Muscle layer of colon (tissue), 2 donors: Measurements from ENCODE around the gene ERMN.
"Not testable (repeated sequence)": the region's sequence is repeated elsewhere in the genome, so short reads cannot be mapped to it uniquely, and the experiment has no call there.

ENCODE experiments used
- H3K27ac ChIP-seq: one replicate; pipeline ENCODE4 v1.7.0; 2013; ENCODE audit warnings: low read depth, mild to moderate bottlenecking, low read length, moderate library complexity
- H3K27me3 ChIP-seq, 2 donors: one replicate each; pipeline ENCODE4 v1.7.0; 2013; ENCODE audit warnings: low read length in 2 of 2, mild to moderate bottlenecking in 2 of 2; ENCODE audit not compliant: insufficient read depth in 2 of 2, control insufficient read depth in 1 of 2
- H3K36me3 ChIP-seq: one replicate; pipeline ENCODE4 v1.7.0; 2013; ENCODE audit warnings: mild to moderate bottlenecking, low read length; ENCODE audit not compliant: insufficient read depth
- H3K4me1 ChIP-seq: one replicate; pipeline ENCODE4 v1.7.0; 2013; ENCODE audit warnings: mild to moderate bottlenecking, low read length; ENCODE audit not compliant: insufficient read depth
- H3K4me3 ChIP-seq, 2 donors: one replicate each; pipeline ENCODE4 v1.7.0; 2013; ENCODE audit warnings: low read length in 2 of 2, low read depth in 1 of 2, mild to moderate bottlenecking in 1 of 2, moderate library complexity in 1 of 2
- H3K9ac ChIP-seq: one replicate; pipeline ENCODE4 v1.7.0; 2013; ENCODE audit warnings: low read length
- H3K9me3 ChIP-seq: one replicate; pipeline ENCODE4 v1.7.0; 2013; ENCODE audit warnings: mild to moderate bottlenecking, low read length
- donor health status: abdominal sarcoma.
- donor health status: Adenocarcinoma of cecum.

ERMN gene

GRCh38 chr2:157348291-157348921 is 22.8 kb upstream of the ERMN start:
- no peak overlapping the region for H3K4me3 ChIP-seq
- H3K27me3 ChIP-seq, result no peaks in the 10 kb centered on the region
- H3K27ac ChIP-seq, result no peak overlapping the region
- H3K4me1 ChIP-seq, result no peaks in the 10 kb centered on the region
- H3K9ac ChIP-seq, result no peak overlapping the region
- no peaks in the 10 kb centered on the region for H3K36me3 ChIP-seq
- no peaks in the 10 kb centered on the region for H3K9me3 ChIP-seq

GRCh38 chr2:157345647-157346389 is 20.2 kb upstream of the ERMN start:
- no peaks in the 10 kb centered on the region for H3K27me3 ChIP-seq
- no peak overlapping the region for H3K9ac ChIP-seq
- H3K36me3 ChIP-seq, result no peaks in the 10 kb centered on the region
- no peaks in the 10 kb centered on the region for H3K4me1 ChIP-seq
- H3K4me3 ChIP-seq, result no peak overlapping the region
- no peaks in the 10 kb centered on the region for H3K9me3 ChIP-seq
- no peak overlapping the region for H3K27ac ChIP-seq

GRCh38 chr2:157341381-157341780 is 15.8 kb upstream of the ERMN start:
- H3K4me1 ChIP-seq, H3K4me3 ChIP-seq, H3K27ac ChIP-seq, H3K36me3 ChIP-seq, H3K9me3 ChIP-seq, H3K9ac ChIP-seq, H3K27me3 ChIP-seq: not testable (repeated sequence)

- H3K27me3 ChIP-seq, result no peaks in the 10 kb centered on the region
- no peak overlapping the region for H3K4me3 ChIP-seq
- H3K27ac ChIP-seq, result no peak overlapping the region
- no peaks in the 10 kb centered on the region for H3K9me3 ChIP-seq
- no peaks in the 10 kb centered on the region for H3K4me1 ChIP-seq
- no peaks in the 10 kb centered on the region for H3K36me3 ChIP-seq
- H3K9ac ChIP-seq, result no peak overlapping the region
These were observed 14.5 kb upstream of the ERMN start for GRCh38 chr2:157339965-157340655.

- Histone ChIP-seq H3K36me3 (no peaks in the 10 kb centered on the region), H3K27ac (no peak overlapping the region), H3K4me1 (no peaks in the 10 kb centered on the region), H3K9me3 (no peaks in the 10 kb centered on the region), H3K27me3 (no peaks in the 10 kb centered on the region), H3K4me3 (no peak overlapping the region), H3K9ac (no peak overlapping the region)
These were observed 12.4 kb upstream of the ERMN start for GRCh38 chr2:157337978-157338377.

- Histone ChIP-seq H3K4me1 (no peaks in the 10 kb centered on the region), H3K4me3 (no peak overlapping the region), H3K27ac (no peak overlapping the region), H3K9me3 (no peaks in the 10 kb centered on the region), H3K36me3 (no peaks in the 10 kb centered on the region), H3K27me3 (no peaks in the 10 kb centered on the region), H3K9ac (no peak overlapping the region)
These were observed 10.8 kb upstream of the ERMN start for GRCh38 chr2:157336137-157337010.

GRCh38 chr2:157334797-157335196 is 9.2 kb upstream of the ERMN start:
- Histone ChIP-seq H3K4me3 (no peak overlapping the region), H3K27ac (no peak overlapping the region), H3K9ac (no peak overlapping the region), H3K4me1 (no peaks in the 10 kb centered on the region), H3K9me3 (no peaks in the 10 kb centered on the region), H3K36me3 (no peaks in the 10 kb centered on the region), H3K27me3 (no peaks in the 10 kb centered on the region)

- H3K9ac ChIP-seq, result no peak overlapping the region
- H3K4me1 ChIP-seq, result no peaks in the 10 kb centered on the region
- no peaks in the 10 kb centered on the region for H3K9me3 ChIP-seq
- H3K27ac ChIP-seq, result no peak overlapping the region
- no peaks in the 10 kb centered on the region for H3K36me3 ChIP-seq
- H3K27me3 ChIP-seq, result no peaks in the 10 kb centered on the region
- H3K4me3 ChIP-seq, result no peak overlapping the region
These were observed 8.7 kb upstream of the ERMN start for GRCh38 chr2:157334335-157334734.

GRCh38 chr2:157333304-157334047 is 7.9 kb upstream of the ERMN start:
- Histone ChIP-seq H3K9me3 (no peaks in the 10 kb centered on the region), H3K9ac (no peak overlapping the region), H3K36me3 (no peaks in the 10 kb centered on the region), H3K4me3 (no peak overlapping the region), H3K27me3 (no peaks in the 10 kb centered on the region), H3K27ac (no peak overlapping the region), H3K4me1 (no peaks in the 10 kb centered on the region)

GRCh38 chr2:157329524-157329923 is 3.9 kb upstream of the ERMN start:
- Histone ChIP-seq H3K4me1 (peaks cover 8% of the 10 kb centered on the region), H3K4me3 (no peak overlapping the region), H3K36me3 (no peaks in the 10 kb centered on the region), H3K27me3 (no peaks in the 10 kb centered on the region), H3K9ac (no peak overlapping the region), H3K9me3 (no peaks in the 10 kb centered on the region), H3K27ac (no peak overlapping the region)
